H9 (cell line): Measurements from ENCODE around the gene ZFAND3. TPM values are rescaled to one million over a fixed set of nuclear protein-coding genes. Genes with fewer than 3 reads are reported as not detected.

Source experiments
- DNase-seq: peaks from one replicate; pipeline ENCODE4 v3.0.0-alpha.2; 2017
- H2AFZ ChIP-seq: one replicate; pipeline ENCODE4 v1.6.1; 2013; ENCODE audit warnings: mild to moderate bottlenecking, low read length, control low read depth, moderate library complexity
- H2AK5ac ChIP-seq: 2 replicates; pipeline ENCODE4 v1.6.1; 2013; ENCODE audit warnings: low read length, control low read depth, mixed read lengths; ENCODE audit not compliant: insufficient read length
- H2BK120ac ChIP-seq: one replicate; pipeline ENCODE4 v1.6.1; 2013; ENCODE audit warnings: low read depth, mild to moderate bottlenecking, low read length, control low read depth, inconsistent platforms; ENCODE audit not compliant: poor library complexity, severe bottlenecking
- H2BK12ac ChIP-seq: 2 replicates; pipeline ENCODE4 v1.6.1; 2013; ENCODE audit warnings: low read length, control low read depth, mixed read lengths, low read depth; ENCODE audit not compliant: insufficient read length
- H2BK15ac ChIP-seq: 2 replicates; pipeline ENCODE4 v1.6.1; 2013; ENCODE audit warnings: low read depth, low read length, control low read depth
- H2BK20ac ChIP-seq: one replicate; pipeline ENCODE4 v1.6.1; 2013; ENCODE audit warnings: low read depth, mild to moderate bottlenecking, low read length, control low read depth, inconsistent platforms; ENCODE audit not compliant: poor library complexity, severe bottlenecking
- H2BK5ac ChIP-seq: 2 replicates; pipeline ENCODE4 v1.6.1; 2013; ENCODE audit warnings: low read length, control low read depth, mixed read lengths; ENCODE audit not compliant: insufficient read length
- H3K14ac ChIP-seq: 2 replicates; pipeline ENCODE4 v1.6.1; 2013; ENCODE audit warnings: low read length, control low read depth; ENCODE audit not compliant: insufficient read depth
- H3K18ac ChIP-seq: 2 replicates; pipeline ENCODE4 v1.6.1; 2013; ENCODE audit warnings: low read depth, mild to moderate bottlenecking, mixed read lengths, low read length, control low read depth; ENCODE audit not compliant: insufficient read length
- H3K23ac ChIP-seq: 2 replicates; pipeline ENCODE4 v1.6.1; 2013; ENCODE audit warnings: low read length, control low read depth, mixed read lengths, low read depth; ENCODE audit not compliant: insufficient read length
- H3K23me2 ChIP-seq: 2 replicates; pipeline ENCODE4 v1.6.1; 2013; ENCODE audit warnings: low read depth, mild to moderate bottlenecking, mixed read lengths, low read length, control low read depth; ENCODE audit not compliant: insufficient read length, poor library complexity, severe bottlenecking
- H3K27ac ChIP-seq: 2 replicates; pipeline ENCODE4 v1.5.1; 2013; ENCODE audit warnings: low read length, control low read depth, mixed read lengths, low read depth; ENCODE audit not compliant: insufficient read length
- H3K27me3 ChIP-seq: 2 replicates; pipeline ENCODE4 v1.6.1; 2013; ENCODE audit warnings: low read length, control low read depth, inconsistent platforms; ENCODE audit not compliant: insufficient read depth
- H3K4ac ChIP-seq: 2 replicates; pipeline ENCODE4 v1.6.1; 2013; ENCODE audit warnings: low read depth, mild to moderate bottlenecking, control low read depth, inconsistent platforms, low read length, moderate library complexity
- H3K4me1 ChIP-seq: 2 replicates; pipeline ENCODE4 v1.6.1; 2013; ENCODE audit warnings: low read length, control low read depth, inconsistent platforms; ENCODE audit not compliant: insufficient read depth
- H3K4me2 ChIP-seq: 2 replicates; pipeline ENCODE4 v1.6.1; 2013; ENCODE audit warnings: low read length, control low read depth, mixed read lengths; ENCODE audit not compliant: insufficient read length, insufficient read depth
- H3K56ac ChIP-seq: 2 replicates; pipeline ENCODE4 v1.6.1; 2013; ENCODE audit warnings: low read depth, mild to moderate bottlenecking, mixed read lengths, low read length, control low read depth; ENCODE audit not compliant: insufficient read length
- H3K79me1 ChIP-seq: 2 replicates; pipeline ENCODE4 v1.6.1; 2013; ENCODE audit warnings: low read depth, mild to moderate bottlenecking, moderate library complexity, low read length, control low read depth, inconsistent platforms; ENCODE audit not compliant: insufficient read depth, poor library complexity, severe bottlenecking
- H3K79me2 ChIP-seq: 2 replicates; pipeline ENCODE4 v1.6.1; 2013; ENCODE audit warnings: low read length, control low read depth, inconsistent platforms; ENCODE audit not compliant: insufficient read depth
- H3K9ac ChIP-seq: 2 replicates; pipeline ENCODE4 v1.6.1; 2013; ENCODE audit warnings: low read length, control low read depth, mixed read lengths; ENCODE audit not compliant: insufficient read length; ENCODE audit errors: extremely low read depth
- H3K9me3 ChIP-seq: one replicate; pipeline ENCODE4 v1.6.1; 2013; ENCODE audit warnings: low read depth, low read length, inconsistent platforms; ENCODE audit not compliant: control insufficient read depth
- H3T11ph ChIP-seq: one replicate; pipeline ENCODE4 v1.6.1; 2013; ENCODE audit warnings: mild to moderate bottlenecking, low read length, control low read depth, inconsistent platforms
- H4K20me1 ChIP-seq: one replicate; pipeline ENCODE4 v1.6.1; 2013; ENCODE audit not compliant: control insufficient read depth, insufficient read length, insufficient read depth
- H4K5ac ChIP-seq: 2 replicates; pipeline ENCODE4 v1.6.1; 2013; ENCODE audit warnings: low read depth, mild to moderate bottlenecking, mixed read lengths, low read length, control low read depth; ENCODE audit not compliant: insufficient read length
- H4K8ac ChIP-seq: replicated peaks from 2 replicates; pipeline ENCODE4 v1.6.1; 2013; ENCODE audit warnings: low read length, control low read depth, mixed read lengths, low read depth; ENCODE audit not compliant: insufficient read length
- H4K91ac ChIP-seq: 2 replicates; pipeline ENCODE4 v1.6.1; 2013; ENCODE audit warnings: low read depth, mild to moderate bottlenecking, moderate library complexity, mixed read lengths, low read length, control low read depth; ENCODE audit not compliant: insufficient read length
- H3K27ac Mint-ChIP-seq, 3 experiments: 2 replicates in 2 of 3; 3 replicates in 1 of 3; pipeline ENCODE4 v1.8.0; 2020 to 2021; ENCODE audit warnings: mixed read lengths in 3 of 3, mild to moderate bottlenecking in 1 of 3, moderate library complexity in 1 of 3
- H3K27me3 Mint-ChIP-seq: 2 replicates; pipeline ENCODE4 v1.8.0; 2021; ENCODE audit warnings: low read depth, mild to moderate bottlenecking, moderate library complexity, mixed read lengths
- H3K36me3 Mint-ChIP-seq, 3 experiments: 2 replicates in 2 of 3; 3 replicates in 1 of 3; pipeline ENCODE4 v1.8.0; 2020 to 2021; ENCODE audit warnings: low read depth in 3 of 3, mixed read lengths in 3 of 3; ENCODE audit not compliant: insufficient read depth in 1 of 3
- H3K4me1 Mint-ChIP-seq, 2 experiments: 2 replicates each; pipeline ENCODE4 v1.8.0; 2020; ENCODE audit warnings: mixed read lengths in 2 of 2
- H3K4me3 Mint-ChIP-seq, 2 experiments: 2 replicates in 1 of 2; 3 replicates in 1 of 2; pipeline ENCODE4 v1.8.0; 2020 to 2021; ENCODE audit warnings: mild to moderate bottlenecking in 2 of 2, mixed read lengths in 2 of 2, moderate library complexity in 1 of 2
- H3K9me3 Mint-ChIP-seq, 2 experiments: 2 replicates in 1 of 2; 3 replicates in 1 of 2; pipeline ENCODE4 v1.8.0; 2020; ENCODE audit warnings: mild to moderate bottlenecking in 2 of 2, mixed read lengths in 2 of 2, moderate library complexity in 1 of 2
- WGBS: extraction: QIAGEN DNeasy Blood & Tissue Kit; methylation state at CpG from one replicate; pipeline ENCODE4 v1.1.7; 2013; ENCODE audit warnings: missing lambda C conversion rate, low lambda C conversion rate, mixed read lengths; ENCODE audit not compliant: insufficient read length; ENCODE audit errors: extremely low coverage; 5-methylcytosine and 5-hydroxymethylcytosine counted together
- total RNA-seq: library from RNA; stranded (reverse); gene quantifications from 2 replicates; pipeline ENCODE4 v1.2.1, GENCODE V29; 2021
- TF ChIP-seq, protein P1 (sequence below): fragments of 200-600 bp; sonication (generic); conservative IDR thresholded peaks from 3 replicates; pipeline ENCODE4 v1.8.0; 2021; ENCODE audit warnings: antibody characterized with exemption, mild to moderate bottlenecking

Gene ZFAND3
- total RNA-seq, 1 experiment from 2014 or later = 57.7 TPM

GRCh38 chr6:37987018-37987417 lies 167.5 kb downstream of the ZFAND3 start:
- Histone ChIP-seq H2BK5ac (no peak overlapping the region), H4K20me1 (peaks cover 3% of the 10 kb centered on the region), H4K5ac (no peak overlapping the region), H2AFZ (no peak overlapping the region), H3K9me3 (no peaks in the 10 kb centered on the region), H2BK12ac (no peak overlapping the region), H3K14ac (no peak overlapping the region), H2BK15ac (no peak overlapping the region), H3K79me1 (peaks cover 3% of the 10 kb centered on the region), H3K23ac (no peak overlapping the region), H3K56ac (no peak overlapping the region), H3K4me1 (no peaks in the 10 kb centered on the region; the same call in 1 of the 2 replicates), H2AK5ac (no peak overlapping the region), H3K4ac (no peak overlapping the region), H3K4me2 (no peak overlapping the region), H2BK20ac (no peak overlapping the region), H3K9ac (no peak overlapping the region), H4K8ac (no peak overlapping the region), H3K27ac (no peak overlapping the region), H3K79me2 (no peaks in the 10 kb centered on the region; the same call in 1 of the 2 replicates), H4K91ac (no peak overlapping the region), H3K18ac (no peak overlapping the region), H3K27me3 (no peaks in the 10 kb centered on the region), H3T11ph (no peak overlapping the region), H2BK120ac (no peak overlapping the region), H3K23me2 (no peaks in the 10 kb centered on the region)
- no peak for DNase-seq
- H3K27ac Mint-ChIP-seq = no peak overlapping the region; a peak in 2 of 7 replicates
- peaks cover 15 to 17% of the 10 kb centered on the region in 2 experiments for H3K4me1 Mint-ChIP-seq
- TF ChIP-seq, protein P1, sequence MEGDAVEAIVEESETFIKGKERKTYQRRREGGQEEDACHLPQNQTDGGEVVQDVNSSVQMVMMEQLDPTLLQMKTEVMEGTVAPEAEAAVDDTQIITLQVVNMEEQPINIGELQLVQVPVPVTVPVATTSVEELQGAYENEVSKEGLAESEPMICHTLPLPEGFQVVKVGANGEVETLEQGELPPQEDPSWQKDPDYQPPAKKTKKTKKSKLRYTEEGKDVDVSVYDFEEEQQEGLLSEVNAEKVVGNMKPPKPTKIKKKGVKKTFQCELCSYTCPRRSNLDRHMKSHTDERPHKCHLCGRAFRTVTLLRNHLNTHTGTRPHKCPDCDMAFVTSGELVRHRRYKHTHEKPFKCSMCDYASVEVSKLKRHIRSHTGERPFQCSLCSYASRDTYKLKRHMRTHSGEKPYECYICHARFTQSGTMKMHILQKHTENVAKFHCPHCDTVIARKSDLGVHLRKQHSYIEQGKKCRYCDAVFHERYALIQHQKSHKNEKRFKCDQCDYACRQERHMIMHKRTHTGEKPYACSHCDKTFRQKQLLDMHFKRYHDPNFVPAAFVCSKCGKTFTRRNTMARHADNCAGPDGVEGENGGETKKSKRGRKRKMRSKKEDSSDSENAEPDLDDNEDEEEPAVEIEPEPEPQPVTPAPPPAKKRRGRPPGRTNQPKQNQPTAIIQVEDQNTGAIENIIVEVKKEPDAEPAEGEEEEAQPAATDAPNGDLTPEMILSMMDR = no peak
- H3K36me3 Mint-ChIP-seq = no peaks in the 10 kb centered on the region
- H3K9me3 Mint-ChIP-seq = no peaks in the 10 kb centered on the region
- H3K27me3 Mint-ChIP-seq = no peaks in the 10 kb centered on the region
- no peak overlapping the region for H3K4me3 Mint-ChIP-seq
- WGBS = no CpG with 5 or more reads among the region's 1 CpG
